KOPT-K1 (cell line): ENCODE results near the gene BCL7C.

Experiments
- H3K27ac ChIP-seq: fragments of 200-600 bp; sonication (generic); 2 replicates; pipeline ENCODE4 v1.5.1; 2016; ENCODE audit warnings: antibody characterized with exemption, mild to moderate bottlenecking, low read depth, low read length; ENCODE audit not compliant: poor library complexity, severe bottlenecking
- H3K36me3 ChIP-seq: fragments of 200-600 bp; sonication (generic); 2 replicates; pipeline ENCODE4 v1.5.1; 2017; ENCODE audit warnings: antibody characterized with exemption, mild to moderate bottlenecking, low read length, moderate library complexity; ENCODE audit not compliant: insufficient read depth
- H3K9me3 ChIP-seq: fragments of 200-600 bp; sonication (generic); 2 replicates; pipeline ENCODE4 v1.5.1; 2017; ENCODE audit warnings: antibody characterized with exemption, low read length, mild to moderate bottlenecking; ENCODE audit not compliant: insufficient read depth, poor library complexity, severe bottlenecking

BCL7C gene

GRCh38 chr16:30904114-30904780 lies 10.4 kb upstream of the BCL7C start:
- no peaks in the 10 kb centered on the region for H3K9me3 ChIP-seq
- H3K27ac ChIP-seq: peak overlapping the region; percentile 87
- H3K36me3 ChIP-seq: no peaks in the 10 kb centered on the region

GRCh38 chr16:30903596-30903995 lies 9.7 kb upstream of the BCL7C start:
- Histone ChIP-seq H3K9me3 (no peaks in the 10 kb centered on the region), H3K27ac (peak overlapping the region; percentile 87), H3K36me3 (no peaks in the 10 kb centered on the region)

GRCh38 chr16:30903002-30903401 lies 9.1 kb upstream of the BCL7C start:
- H3K27ac ChIP-seq: peak overlapping the region; percentile 87
- H3K36me3 ChIP-seq: no peaks in the 10 kb centered on the region
- H3K9me3 ChIP-seq: no peaks in the 10 kb centered on the region

DNA sequence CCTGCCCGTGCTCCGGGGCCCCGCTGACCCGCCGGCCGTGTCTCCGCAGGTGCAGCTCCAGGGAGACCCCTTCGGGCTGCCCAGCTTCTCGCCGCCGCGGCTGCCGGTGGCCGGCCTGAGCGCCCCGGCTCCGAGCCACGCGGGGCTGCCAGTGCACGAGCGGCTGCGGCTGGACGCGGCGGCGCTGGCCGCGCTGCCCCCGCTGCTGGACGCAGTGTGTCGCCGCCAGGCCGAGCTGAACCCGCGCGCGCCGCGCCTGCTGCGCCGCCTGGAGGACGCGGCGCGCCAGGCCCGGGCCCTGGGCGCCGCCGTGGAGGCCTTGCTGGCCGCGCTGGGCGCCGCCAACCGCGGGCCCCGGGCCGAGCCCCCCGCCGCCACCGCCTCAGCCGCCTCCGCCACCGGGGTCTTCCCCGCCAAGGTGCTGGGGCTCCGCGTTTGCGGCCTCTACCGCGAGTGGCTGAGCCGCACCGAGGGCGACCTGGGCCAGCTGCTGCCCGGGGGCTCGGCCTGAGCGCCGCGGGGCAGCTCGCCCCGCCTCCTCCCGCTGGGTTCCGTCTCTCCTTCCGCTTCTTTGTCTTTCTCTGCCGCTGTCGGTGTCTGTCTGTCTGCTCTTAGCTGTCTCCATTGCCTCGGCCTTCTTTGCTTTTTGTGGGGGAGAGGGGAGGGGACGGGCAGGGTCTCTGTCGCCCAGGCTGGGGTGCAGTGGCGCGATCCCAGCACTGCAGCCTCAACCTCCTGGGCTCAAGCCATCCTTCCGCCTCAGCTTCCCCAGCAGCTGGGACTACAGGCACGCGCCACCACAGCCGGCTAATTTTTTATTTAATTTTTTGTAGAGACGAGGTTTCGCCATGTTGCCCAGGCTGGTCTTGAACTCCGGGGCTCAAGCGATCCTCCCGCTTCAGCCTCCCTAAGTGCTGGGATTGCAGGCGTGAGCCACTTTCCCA lies 8.4 kb upstream of the BCL7C start:
- Histone ChIP-seq H3K9me3 (no peaks in the 10 kb centered on the region), H3K27ac (peak overlapping the region; percentile 87), H3K36me3 (no peaks in the 10 kb centered on the region)

DNA sequence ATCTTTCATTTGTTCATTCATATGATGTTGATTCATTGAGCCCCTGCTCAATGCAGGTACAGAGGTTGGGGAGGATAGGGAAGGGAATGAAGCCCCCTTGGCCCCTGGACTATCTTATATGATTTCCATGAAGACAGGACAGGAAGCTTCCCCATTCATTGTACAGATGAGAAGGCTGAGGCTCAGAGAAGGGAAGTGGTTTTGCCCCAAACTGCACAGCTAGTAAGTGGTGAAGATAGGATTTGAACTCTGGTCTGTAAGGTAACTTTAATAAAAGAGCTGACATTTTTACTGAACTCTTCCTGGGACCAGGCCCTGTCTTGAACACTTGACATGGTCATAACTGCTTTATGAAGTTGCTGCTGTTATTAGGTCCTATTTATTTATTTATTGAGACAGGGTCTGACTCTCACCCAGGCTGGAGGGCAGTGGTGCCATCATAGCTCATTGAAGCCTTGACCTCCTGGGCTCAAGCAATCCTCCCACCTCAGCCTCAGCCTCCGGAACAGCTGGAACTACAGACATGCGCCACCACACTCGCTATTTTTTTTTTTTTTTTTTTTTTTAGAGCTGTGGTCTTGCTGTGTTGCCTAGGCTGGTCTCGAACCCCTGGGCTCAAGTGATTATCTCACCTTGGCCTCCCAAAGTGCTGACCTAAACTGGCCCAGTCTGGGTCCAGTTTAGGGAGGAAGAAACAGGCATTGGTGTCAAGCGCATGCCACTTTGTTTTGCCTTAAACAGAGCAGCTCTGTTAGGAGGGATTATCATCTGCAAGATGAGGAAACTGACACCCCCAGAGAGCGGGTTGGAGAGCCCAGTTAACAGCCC lies 7.5 kb upstream of the BCL7C start:
- Histone ChIP-seq H3K36me3 (no peaks in the 10 kb centered on the region), H3K27ac (peak overlapping the region; percentile 87), H3K9me3 (no peaks in the 10 kb centered on the region)

DNA sequence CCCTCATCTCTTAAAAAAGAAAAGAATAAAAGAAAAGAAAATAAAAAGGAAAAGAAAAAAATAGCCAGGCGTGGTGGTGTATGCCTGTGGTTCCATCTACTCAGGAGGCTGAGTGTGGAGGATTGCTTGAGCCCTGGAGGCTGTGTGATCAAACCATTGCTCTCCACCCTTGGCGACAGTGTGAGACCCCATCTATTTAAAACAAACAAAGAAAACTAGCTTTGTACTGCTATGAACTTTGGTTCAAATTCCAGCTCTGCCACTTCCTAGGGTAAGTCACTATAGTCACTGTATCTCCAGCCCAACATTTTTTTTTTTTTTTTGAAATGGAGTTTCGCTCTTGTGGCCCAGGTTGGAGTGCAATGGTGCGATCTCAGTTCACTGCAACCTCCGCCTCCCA lies 6.7 kb upstream of the BCL7C start:
- Histone ChIP-seq H3K9me3 (no peaks in the 10 kb centered on the region), H3K36me3 (no peaks in the 10 kb centered on the region), H3K27ac (no peak overlapping the region)

DNA sequence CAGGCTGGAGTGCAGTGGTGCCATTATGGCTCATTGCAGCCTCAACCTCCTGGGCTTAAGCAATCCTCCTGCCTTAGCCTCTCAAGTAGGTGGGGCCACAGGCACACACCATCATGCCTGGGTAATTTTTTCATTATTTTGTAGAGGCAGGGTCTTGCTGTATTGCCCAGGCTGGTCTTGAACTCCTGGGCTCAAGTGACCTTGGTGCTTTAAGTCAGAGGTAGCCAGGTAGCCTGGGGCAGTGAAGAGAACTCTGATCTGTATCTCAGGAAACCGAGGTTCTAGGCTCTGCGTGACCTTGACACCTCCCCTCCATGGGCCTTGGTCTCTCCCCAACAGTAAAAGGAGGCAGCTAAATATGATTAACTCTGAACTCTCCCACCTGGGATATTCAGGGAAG lies 5.9 kb upstream of the BCL7C start:
- H3K27ac ChIP-seq: no peak overlapping the region
- H3K36me3 ChIP-seq: no peaks in the 10 kb centered on the region
- no peaks in the 10 kb centered on the region for H3K9me3 ChIP-seq

- H3K9me3 ChIP-seq: no peaks in the 10 kb centered on the region
- no peak overlapping the region for H3K27ac ChIP-seq
- H3K36me3 ChIP-seq: no peaks in the 10 kb centered on the region
Measured at GRCh38 chr16:30896889-30897733, 3.2 kb upstream of the BCL7C start.

- H3K9me3 ChIP-seq: no peaks in the 10 kb centered on the region
- peaks cover 4% of the 10 kb centered on the region; the same call in 1 of the 2 replicates for H3K36me3 ChIP-seq
- H3K27ac ChIP-seq: no peak within 1 kb of the TSS
Measured at GRCh38 chr16:30896261-30896888, 2.5 kb upstream of the BCL7C start, which contains the start of gene CTF1. Gene CTF1 (plus strand): TSS chr16:30896614. CDS start chr16:30896644, 30 bp downstream.

- Histone ChIP-seq H3K36me3 (peaks cover 9% of the 10 kb centered on the region; the same call in 1 of the 2 replicates), H3K27ac (no peak overlapping the region), H3K9me3 (no peaks in the 10 kb centered on the region)
Measured at GRCh38 chr16:30895627-30896260, 1.9 kb upstream of the BCL7C start.

- Histone ChIP-seq H3K36me3 (peaks cover 17% of the 10 kb centered on the region; the same call in 1 of the 2 replicates), H3K9me3 (no peaks in the 10 kb centered on the region), H3K27ac (no peak overlapping the region)
Measured at GRCh38 chr16:30894540-30895368, 877 bp upstream of the BCL7C start.

DNA sequence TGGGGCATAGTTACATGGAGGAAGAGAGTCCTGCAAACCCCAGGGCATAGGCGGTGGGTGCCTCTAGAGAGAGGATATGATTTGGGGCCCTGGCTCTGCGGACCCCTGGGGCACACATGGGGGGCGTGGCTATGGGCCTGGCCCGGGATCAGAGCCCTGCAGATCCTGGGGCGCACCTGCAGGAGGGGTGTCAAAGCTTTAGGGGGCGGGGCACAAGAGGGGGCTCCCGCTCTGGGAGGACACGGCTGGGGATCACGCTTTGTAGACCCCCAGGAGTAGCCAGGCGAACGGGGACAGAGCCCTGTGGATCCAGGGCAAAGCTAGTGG lies 497 bp downstream of the BCL7C start:
- peak overlapping the region; percentile 59 for H3K27ac ChIP-seq
- H3K36me3 ChIP-seq: peaks cover 30% of the 10 kb centered on the region; the same call in 1 of the 2 replicates
- no peaks in the 10 kb centered on the region for H3K9me3 ChIP-seq
